Glomerular endothelial cell (primary cell): ENCODE data around the gene NRXN2. TPM values are rescaled to one million over a fixed set of nuclear protein-coding genes. Genes with fewer than 3 reads are reported as not detected.
"Not testable (repeated sequence)": the region's sequence is repeated elsewhere in the genome, so short reads cannot be mapped to it uniquely, and the experiment has no call there.

Experiments
- DNase-seq: peaks from one replicate; pipeline ENCODE4 v3.0.0-alpha.2; 2011; ENCODE audit warnings: low read depth, low spot score; ENCODE audit errors: extremely low read depth
- total RNA-seq: library from RNA; depleted of rRNA; stranded (reverse); fragments of >200 nt; gene quantifications from 2 replicates; pipeline ENCODE4 v1.2.3, GENCODE V29; 2015

The NRXN2 gene
- total RNA-seq, 1 donor from 2014 or later = not detected

- DNase-seq = no peak
Observed at GRCh38 chr11:64677441-64678023, 45.5 kb downstream of the NRXN2 start.

- DNase-seq = no peak
Observed at GRCh38 chr11:64676261-64676615, 46.8 kb downstream of the NRXN2 start.

- no peak for DNase-seq
Observed at GRCh38 chr11:64675450-64676260, 47.3 kb downstream of the NRXN2 start.

GRCh38 chr11:64674774-64675173, 48.2 kb downstream of the NRXN2 start:
- no peak for DNase-seq

GRCh38 chr11:64673279-64673678, 49.7 kb downstream of the NRXN2 start:
- no peak for DNase-seq

- no peak for DNase-seq
Observed at GRCh38 chr11:64672875-64673274, 50.1 kb downstream of the NRXN2 start.

GRCh38 chr11:64670975-64671374, 52.0 kb downstream of the NRXN2 start:
- no peak for DNase-seq

- no peak for DNase-seq
Observed at GRCh38 chr11:64667154-64667745, 55.7 kb downstream of the NRXN2 start.

- DNase-seq = no peak
Observed at GRCh38 chr11:64665411-64665821, 57.6 kb downstream of the NRXN2 start.

GRCh38 chr11:64664236-64664870, 58.6 kb downstream of the NRXN2 start:
- not testable (repeated sequence) for DNase-seq

GRCh38 chr11:64663656-64664055, 59.3 kb downstream of the NRXN2 start:
- DNase-seq = no peak

GRCh38 chr11:64661614-64662013, 61.4 kb downstream of the NRXN2 start:
- DNase-seq = no peak

- no peak for DNase-seq
Observed at GRCh38 chr11:64661146-64661545, 61.9 kb downstream of the NRXN2 start.

- no peak for DNase-seq
Observed at GRCh38 chr11:64660706-64661105, 62.3 kb downstream of the NRXN2 start.

- DNase-seq = no peak
Observed at GRCh38 chr11:64660205-64660604, 62.8 kb downstream of the NRXN2 start.

- no peak for DNase-seq
Observed at GRCh38 chr11:64659417-64660144, 63.4 kb downstream of the NRXN2 start.

- DNase-seq = no peak
Observed at GRCh38 chr11:64658265-64658664, 64.7 kb downstream of the NRXN2 start.

GRCh38 chr11:64656862-64657261, 66.1 kb downstream of the NRXN2 start:
- no peak for DNase-seq

- no peak for DNase-seq
Observed at GRCh38 chr11:64655941-64656601, 66.9 kb downstream of the NRXN2 start.

GRCh38 chr11:64654958-64655541, 67.9 kb downstream of the NRXN2 start:
- DNase-seq = no peak
